Ovary (tissue), 3 donors: ENCODE measurements around the gene PTPRK.

ENCODE experiments used
- CTCF ChIP-seq, 3 donors: fragments of 450-650 bp in 2 of 3; fragments of 200-600 bp in 1 of 3; IDR thresholded peaks; one replicate each; pipeline versions ENCODE4 v1.5.1 to v1.8.0; 2016 to 2022; ENCODE audit warnings: antibody characterized with exemption in 3 of 3, mild to moderate bottlenecking in 1 of 3
- POLR2A ChIP-seq: fragments of 450-650 bp; IDR thresholded peaks from one replicate; pipeline ENCODE4 v1.6.1; 2017; ENCODE audit warnings: antibody characterized with exemption, mild to moderate bottlenecking, moderate library complexity
- donor health status: DM: no; HTN: no; CAD: no.

GRCh38 chr6:127954082-127954481 is 566.3 kb downstream of the PTPRK start:
- TF ChIP-seq CTCF (IDR thresholded peaks at IDR 0.05) (no peak), POLR2A (no peak)
